H1 (cell line): ENCODE results near the gene DDX41. TPM values are rescaled to one million over a fixed set of nuclear protein-coding genes. Genes with fewer than 3 reads are reported as not detected.
A peak's percentile ranks its signal among the peaks of the same experiment; 100 is the strongest.

Experiments
- BCL11A ChIP-seq, 2 experiments: IDR thresholded peaks; one replicate each; pipeline ENCODE4 v1.6.1; 2011; ENCODE audit warnings: low read depth in 2 of 2, low read length in 2 of 2, mild to moderate bottlenecking in 2 of 2
- CHD1 ChIP-seq: IDR thresholded peaks from 2 replicates; pipeline ENCODE4 v1.6.1; 2012; ENCODE audit warnings: low read depth, low read length, improper control_type of control experiment
- CREB1 ChIP-seq: IDR thresholded peaks from 2 replicates; pipeline ENCODE4 v1.6.1; 2012; ENCODE audit warnings: inconsistent platforms
- CTBP2 ChIP-seq: IDR thresholded peaks from 2 replicates; pipeline ENCODE4 v1.7.0; 2011; ENCODE audit warnings: borderline replicate concordance, mild to moderate bottlenecking, moderate library complexity, mixed read lengths, low read length; ENCODE audit not compliant: insufficient read depth, insufficient read length
- KDM1A ChIP-seq: fragments of 200-600, 300-600 bp; sonication (generic); IDR thresholded peaks from 2 replicates; pipeline ENCODE4 v1.7.1; 2016; ENCODE audit warnings: mild to moderate bottlenecking, low read length, borderline replicate concordance
- SP2 ChIP-seq: IDR thresholded peaks from 2 replicates; pipeline ENCODE4 v1.6.1; 2012; ENCODE audit warnings: mild to moderate bottlenecking, low read length, inconsistent platforms
- SP4 ChIP-seq: IDR thresholded peaks from 2 replicates; pipeline ENCODE4 v1.6.1; 2012; ENCODE audit warnings: low read length, inconsistent platforms
- SRF ChIP-seq: IDR thresholded peaks from 2 replicates; pipeline ENCODE4 v1.6.1; 2011; ENCODE audit warnings: mild to moderate bottlenecking, low read depth, low read length, moderate library complexity
- TAF1 ChIP-seq: IDR thresholded peaks from 2 replicates; pipeline ENCODE4 v1.6.1; 2011; ENCODE audit warnings: mild to moderate bottlenecking, low read depth, low read length
- TEAD4 ChIP-seq: IDR thresholded peaks from 2 replicates; pipeline ENCODE4 v1.6.1; 2012; ENCODE audit warnings: low read depth, low read length, inconsistent platforms, mixed read lengths
- YY1 ChIP-seq: IDR thresholded peaks from 2 replicates; pipeline ENCODE4 v1.6.1; 2011; ENCODE audit warnings: low read depth, mild to moderate bottlenecking, low read length
- polyA plus RNA-seq, 7 experiments: library from polyadenylated mRNA; depleted of rRNA in 3 of 7; stranded (reverse) in 5 of 7; unstranded in 2 of 7; fragments of >200 nt in 5 of 7; fragments of 200-250 nt in 2 of 7; gene quantifications; 1 replicate in 5 of 7; 2 replicates in 1 of 7; 4 replicates in 1 of 7; pipeline versions ENCODE4 v1.2.1 to v1.2.3, GENCODE V29; 2011 to 2013; ENCODE audit warnings: missing spikeins in 2 of 7, mixed read lengths in 2 of 7
- total RNA-seq: library from RNA; stranded (reverse); fragmentation: NEBNext Ultra II Directional; extraction: Animal tissue kit (Norgen Biotek cat#: 25700); gene quantifications from 2 replicates; pipeline ENCODE4 v1.2.1, GENCODE V29; 2021
- TF ChIP-seq, protein P1 (sequence below): IDR thresholded peaks from 2 replicates; pipeline ENCODE4 v1.6.1; 2012; ENCODE audit warnings: inconsistent platforms
- TF ChIP-seq, protein P2 (sequence below), 3 experiments: IDR thresholded peaks; 1 replicate in 2 of 3; 2 replicates in 1 of 3; pipeline versions ENCODE4 v1.5.1 to v1.6.1; 2011; ENCODE audit warnings: low read length in 3 of 3, mild to moderate bottlenecking in 3 of 3, inconsistent platforms in 2 of 3, low read depth in 1 of 3, moderate library complexity in 1 of 3; ENCODE audit not compliant: insufficient read depth in 1 of 3; ENCODE audit errors: control extremely low read depth in 1 of 3

DDX41 gene
- total and polyA plus RNA-seq, 2 of the 8 experiments (the other 6 are each of a cell fraction or from before 2014, with no cell fraction given): 102 to 135 TPM

DNA sequence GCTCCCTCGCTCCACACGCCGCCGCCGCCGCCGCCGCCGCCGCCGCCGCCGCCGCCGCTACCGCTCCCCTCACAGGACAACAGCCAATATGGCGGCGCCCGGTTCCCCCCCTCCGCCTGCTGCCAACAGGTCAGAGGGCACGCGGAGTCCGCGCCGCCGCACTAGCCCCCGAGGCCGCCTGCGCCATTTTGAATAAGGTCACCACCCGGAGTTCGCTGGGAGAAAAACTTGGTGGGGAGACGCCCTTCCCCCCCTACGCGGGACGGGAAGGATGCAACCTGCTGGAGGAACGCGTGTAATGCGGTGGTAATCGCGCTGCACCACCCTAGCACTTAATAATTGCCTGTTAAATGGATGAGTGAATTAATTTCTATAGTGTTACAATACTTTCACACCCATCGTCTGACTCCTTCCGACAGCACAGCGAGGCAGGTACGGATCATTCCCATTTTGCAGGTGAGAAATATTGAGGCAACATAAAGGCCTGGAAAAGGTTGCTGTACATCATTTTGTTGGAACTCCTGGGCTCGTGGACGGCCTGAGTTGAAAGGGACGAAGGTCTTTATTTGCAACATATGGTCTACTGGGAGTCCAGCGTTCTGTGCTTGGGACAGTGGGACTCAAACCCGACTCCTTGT lies 37.8 kb upstream of the DDX41 start, which contains the start of gene FAM193B (continued):
- TF ChIP-seq TEAD4: 0 out of 2 replicates have a peak, but pooled peaks have one; percentile 13
- TF ChIP-seq, protein P1, sequence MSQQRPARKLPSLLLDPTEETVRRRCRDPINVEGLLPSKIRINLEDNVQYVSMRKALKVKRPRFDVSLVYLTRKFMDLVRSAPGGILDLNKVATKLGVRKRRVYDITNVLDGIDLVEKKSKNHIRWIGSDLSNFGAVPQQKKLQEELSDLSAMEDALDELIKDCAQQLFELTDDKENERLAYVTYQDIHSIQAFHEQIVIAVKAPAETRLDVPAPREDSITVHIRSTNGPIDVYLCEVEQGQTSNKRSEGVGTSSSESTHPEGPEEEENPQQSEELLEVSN: peak; percentile 40
- TF ChIP-seq SP4: no peak
- TF ChIP-seq SP2: no peak
- TF ChIP-seq YY1: peak; percentile 99
- TF ChIP-seq SRF: no peak
- TF ChIP-seq TAF1: peak; percentile 57; the same call in 1 of the 2 replicates
- peak; percentile 97 for TF ChIP-seq KDM1A
- TF ChIP-seq CREB1: peak; percentile 21; the same call in 1 of the 2 replicates
- TF ChIP-seq CTBP2: no peak
- TF ChIP-seq BCL11A (IDR thresholded peaks at IDR 0.05; ENCODE audit: low read depth in 2 of 2, low read length in 2 of 2): no peak
- TF ChIP-seq, protein P2, sequence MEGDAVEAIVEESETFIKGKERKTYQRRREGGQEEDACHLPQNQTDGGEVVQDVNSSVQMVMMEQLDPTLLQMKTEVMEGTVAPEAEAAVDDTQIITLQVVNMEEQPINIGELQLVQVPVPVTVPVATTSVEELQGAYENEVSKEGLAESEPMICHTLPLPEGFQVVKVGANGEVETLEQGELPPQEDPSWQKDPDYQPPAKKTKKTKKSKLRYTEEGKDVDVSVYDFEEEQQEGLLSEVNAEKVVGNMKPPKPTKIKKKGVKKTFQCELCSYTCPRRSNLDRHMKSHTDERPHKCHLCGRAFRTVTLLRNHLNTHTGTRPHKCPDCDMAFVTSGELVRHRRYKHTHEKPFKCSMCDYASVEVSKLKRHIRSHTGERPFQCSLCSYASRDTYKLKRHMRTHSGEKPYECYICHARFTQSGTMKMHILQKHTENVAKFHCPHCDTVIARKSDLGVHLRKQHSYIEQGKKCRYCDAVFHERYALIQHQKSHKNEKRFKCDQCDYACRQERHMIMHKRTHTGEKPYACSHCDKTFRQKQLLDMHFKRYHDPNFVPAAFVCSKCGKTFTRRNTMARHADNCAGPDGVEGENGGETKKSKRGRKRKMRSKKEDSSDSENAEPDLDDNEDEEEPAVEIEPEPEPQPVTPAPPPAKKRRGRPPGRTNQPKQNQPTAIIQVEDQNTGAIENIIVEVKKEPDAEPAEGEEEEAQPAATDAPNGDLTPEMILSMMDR (IDR thresholded peaks at IDR 0.05; ENCODE audit: control extremely low read depth in 1 of 3, insufficient read depth in 1 of 3, low read depth in 1 of 3, low read length in 3 of 3): peak; percentile 13 to 49 (median 38); a peak in 2 of 4 replicates
- TF ChIP-seq CHD1: no peak
- TF ChIP-seq, all 59 proteins: peak for 14
